Fibroblast of skin of left quadriceps (primary cell): ENCODE data around the gene RSF1.
"Not testable (repeated sequence)": the region's sequence is repeated elsewhere in the genome, so short reads cannot be mapped to it uniquely, and the experiment has no call there.

Source experiments
- DNase-seq, 2 experiments: peaks; one replicate each; pipeline ENCODE4 v3.0.0-alpha.2; 2013; ENCODE audit warnings: low read depth in 2 of 2

The RSF1 gene

DNA sequence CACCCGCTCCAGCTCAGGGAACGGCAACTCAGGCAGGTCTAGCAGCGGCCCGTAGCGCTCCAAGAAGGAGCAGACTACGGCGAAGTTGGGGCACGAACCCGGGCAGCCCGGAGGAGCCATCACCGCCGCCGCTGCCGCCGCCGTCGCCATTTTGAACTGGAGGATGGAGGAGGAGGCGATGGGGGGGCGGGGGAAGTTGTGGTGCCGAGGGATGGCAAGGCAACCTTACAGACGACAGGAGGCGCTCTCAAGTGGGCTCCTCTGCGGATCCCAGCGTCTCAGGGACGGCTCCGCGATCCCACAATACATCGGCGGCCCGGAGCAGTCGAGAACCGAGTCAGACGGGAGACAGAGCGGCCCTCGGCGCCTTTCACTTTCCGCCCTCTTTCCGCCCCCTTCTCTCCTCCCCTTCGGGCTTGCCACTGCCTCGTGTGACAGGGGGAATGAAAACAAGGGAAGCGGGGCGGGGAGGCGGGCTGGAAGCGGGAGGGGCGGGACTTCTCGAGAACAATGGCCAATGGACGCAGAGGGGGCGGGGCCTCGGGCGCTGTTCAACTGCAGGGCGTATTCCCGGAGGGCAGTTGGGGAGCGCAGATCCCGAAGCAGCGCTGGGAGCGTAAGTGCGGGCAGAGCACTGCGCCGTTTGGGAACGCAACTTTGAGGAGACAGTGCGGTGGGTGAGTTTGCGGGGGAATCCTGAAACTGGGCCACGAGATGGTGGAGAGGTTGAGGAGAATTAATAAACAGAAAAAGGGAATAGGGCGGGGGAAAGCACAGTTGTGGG is at the start of gene RSF1, which contains the start of gene AAMDC:
Gene RSF1 (minus strand): TSS at position 158 of the 784 bp plus-strand sequence. CDS start 8 bp downstream, at position 150.
Gene AAMDC (plus strand): TSS at position 580 of the 784 bp plus-strand sequence. CDS start 21,353 bp downstream, outside the sequence.
- DNase-seq = peak; percentile 99

DNA sequence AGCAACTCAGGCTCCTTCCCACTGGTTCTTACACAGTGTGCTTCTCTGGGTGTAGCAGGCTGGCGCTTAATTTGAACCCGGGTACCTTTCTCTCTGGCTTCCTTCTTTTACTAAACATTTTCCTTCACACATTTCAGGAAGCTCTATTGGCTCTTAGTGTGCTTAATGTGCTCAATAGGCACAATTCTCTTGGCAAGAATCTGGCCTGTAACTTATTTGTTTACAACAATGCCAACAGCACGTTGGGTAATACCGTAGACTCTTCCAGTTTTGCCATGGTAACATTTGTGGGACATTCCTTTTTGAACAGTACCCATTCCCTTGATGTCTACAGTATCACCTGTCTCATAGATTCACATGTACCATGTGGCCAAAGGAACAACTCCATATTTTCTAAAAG is 48.2 kb upstream of the RSF1 start:
- DNase-seq = no peak

GRCh38 chr11:77866336-77866735 is 45.8 kb upstream of the RSF1 start:
- no peak for DNase-seq

- no peak for DNase-seq
Observed at GRCh38 chr11:77865805-77866204, 45.3 kb upstream of the RSF1 start.

DNA sequence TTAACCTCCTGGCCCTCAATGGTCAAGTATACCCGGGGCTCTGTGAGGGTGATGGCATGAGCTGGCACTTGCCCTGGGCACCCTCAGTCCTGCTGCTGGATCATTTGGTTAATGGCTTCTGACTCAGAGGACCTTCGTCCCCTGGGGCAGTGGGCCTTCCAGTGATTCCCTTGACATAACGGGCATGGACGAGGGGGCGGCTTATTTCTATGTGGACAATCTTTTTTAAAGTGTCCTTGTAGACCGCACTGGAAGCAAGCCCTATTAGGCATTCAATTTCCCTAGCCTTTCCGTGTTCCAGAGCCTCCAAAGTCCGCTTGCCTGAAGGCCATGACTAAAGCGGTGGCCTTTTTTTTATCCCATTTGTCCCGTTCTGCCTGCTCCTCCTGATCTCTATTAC is 40.9 kb upstream of the RSF1 start:
- DNase-seq = not testable (repeated sequence)

GRCh38 chr11:77857906-77858457 is 37.5 kb upstream of the RSF1 start:
- not testable (repeated sequence) for DNase-seq

GRCh38 chr11:77854838-77855237 is 34.3 kb upstream of the RSF1 start:
- DNase-seq = no peak

DNA sequence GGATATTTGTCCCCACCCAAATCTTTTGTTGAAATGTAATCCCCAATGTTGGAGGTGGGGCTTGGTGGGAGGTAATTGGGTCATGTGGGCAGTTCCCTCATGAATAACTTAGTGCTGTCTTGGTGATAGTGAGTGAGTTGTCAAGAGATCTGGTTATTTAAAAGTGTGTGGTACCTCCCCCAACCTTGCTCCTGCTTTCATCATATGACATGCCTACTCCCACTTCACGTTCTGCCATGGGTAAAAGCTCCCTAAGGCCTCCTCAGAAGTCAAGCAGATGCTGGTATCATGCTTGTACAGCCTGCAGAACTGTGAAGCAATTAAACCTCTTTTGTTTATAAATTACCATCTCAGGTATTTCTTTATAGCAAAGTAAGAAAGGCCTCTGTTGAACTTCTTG is 31.0 kb upstream of the RSF1 start:
- DNase-seq = no peak

- not testable (repeated sequence) for DNase-seq
Observed at GRCh38 chr11:77843700-77844099, 23.2 kb upstream of the RSF1 start.

GRCh38 chr11:77842441-77843121 is 22.1 kb upstream of the RSF1 start:
- no peak for DNase-seq

GRCh38 chr11:77833302-77833701 is 12.8 kb upstream of the RSF1 start:
- no peak for DNase-seq

DNA sequence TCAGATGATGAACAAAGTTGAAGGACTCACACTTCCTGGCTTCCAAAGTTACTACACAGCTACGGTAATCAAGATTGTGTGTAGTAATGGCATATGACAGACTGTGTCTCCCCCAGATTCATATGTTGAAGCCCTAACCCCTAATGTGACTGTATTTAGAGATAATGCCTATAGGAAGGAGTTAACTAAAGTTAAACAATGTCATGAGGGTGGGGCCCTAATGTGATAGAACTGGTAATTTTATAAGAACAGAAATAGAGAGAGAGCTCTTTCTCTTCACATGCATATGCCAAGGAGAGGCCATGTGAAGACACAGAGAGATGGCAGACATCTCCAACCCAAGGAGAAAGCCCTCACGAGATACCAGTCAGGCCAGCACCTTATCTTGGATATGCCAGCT is 8.4 kb upstream of the RSF1 start:
- no peak for DNase-seq

- no peak for DNase-seq
Observed at GRCh38 chr11:77823775-77824174, 3.3 kb upstream of the RSF1 start.

DNA sequence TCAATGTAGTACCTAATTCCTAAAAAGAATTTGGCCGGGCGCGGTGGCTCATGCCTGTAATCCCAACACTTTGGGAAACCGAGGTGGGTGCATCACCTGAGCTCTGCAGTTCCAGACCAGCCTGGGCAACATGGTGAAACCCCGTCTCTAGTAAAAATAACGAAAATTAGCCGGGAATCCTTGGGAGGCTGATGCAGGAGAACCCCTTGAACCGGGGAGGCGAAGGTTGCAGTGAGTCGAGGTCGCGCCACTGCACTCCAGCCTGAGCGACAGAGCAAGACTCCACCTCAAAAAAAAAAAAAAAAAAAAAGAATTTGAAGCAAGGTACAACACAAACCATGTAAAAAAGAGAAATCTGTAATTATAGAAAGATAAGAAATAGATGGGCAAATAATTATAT is 1.6 kb upstream of the RSF1 start:
- not testable (repeated sequence) for DNase-seq

DNA sequence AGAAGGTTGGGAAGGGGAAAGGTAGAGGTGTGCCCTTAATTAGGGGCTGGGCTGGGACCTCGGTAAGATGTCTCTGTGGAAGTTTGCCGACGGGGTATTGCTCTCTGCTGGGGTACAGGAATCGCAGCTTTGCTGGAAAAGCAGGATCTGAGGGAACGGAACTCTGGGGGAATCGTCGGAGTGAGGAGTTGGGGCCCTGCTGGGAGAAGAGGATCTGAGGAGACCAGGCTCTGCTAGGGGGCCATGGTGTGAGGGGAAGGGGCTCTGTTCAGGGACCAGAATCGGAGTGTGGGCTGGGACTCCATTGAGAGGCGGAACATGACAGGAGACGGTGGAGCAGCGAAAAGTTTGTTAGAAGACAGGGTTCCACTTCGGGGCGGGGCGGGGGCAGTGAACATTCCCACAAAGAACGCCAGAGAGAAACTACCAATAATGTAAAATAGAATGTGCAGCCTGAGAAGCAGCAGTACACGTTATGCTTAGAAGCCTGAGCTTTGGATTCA is 878 bp upstream of the RSF1 start:
- DNase-seq = no peak

DNA sequence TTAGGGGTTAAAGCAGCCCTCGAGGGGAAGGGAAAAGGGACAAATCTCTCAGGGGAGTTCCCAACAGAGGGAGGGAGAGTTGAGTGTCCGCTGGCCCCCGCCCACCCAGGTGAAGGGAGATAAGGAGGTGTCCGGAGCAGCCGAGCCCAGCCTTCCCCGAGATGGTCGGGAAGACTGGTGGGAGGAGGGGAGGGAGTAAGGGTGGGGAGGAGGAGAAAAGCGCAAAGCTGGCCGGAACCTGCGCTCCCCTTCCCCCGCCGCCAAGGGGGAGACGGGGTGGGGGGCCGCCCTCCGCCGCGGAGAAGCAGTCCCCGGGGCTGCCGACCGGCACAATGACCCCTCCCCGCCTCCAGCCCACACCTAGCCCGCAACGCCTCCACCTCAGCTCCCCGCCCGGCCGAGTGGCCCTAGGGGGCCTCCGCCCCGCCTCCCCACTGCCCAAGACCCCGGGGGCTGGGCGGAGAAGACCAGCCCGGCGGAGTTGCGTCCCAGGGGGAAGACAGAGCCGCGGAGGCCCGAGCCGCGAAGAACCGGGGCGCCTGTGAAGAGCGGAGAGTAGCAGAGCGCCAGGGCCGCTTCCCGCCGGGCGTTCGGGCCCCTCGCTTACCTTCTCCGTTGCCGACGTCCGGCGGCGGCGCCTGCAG is 479 bp downstream of the RSF1 start:
- no peak for DNase-seq

GRCh38 chr11:77819411-77819920 is 1.1 kb downstream of the RSF1 start:
- peak; percentile 59 to 60 for DNase-seq

DNA sequence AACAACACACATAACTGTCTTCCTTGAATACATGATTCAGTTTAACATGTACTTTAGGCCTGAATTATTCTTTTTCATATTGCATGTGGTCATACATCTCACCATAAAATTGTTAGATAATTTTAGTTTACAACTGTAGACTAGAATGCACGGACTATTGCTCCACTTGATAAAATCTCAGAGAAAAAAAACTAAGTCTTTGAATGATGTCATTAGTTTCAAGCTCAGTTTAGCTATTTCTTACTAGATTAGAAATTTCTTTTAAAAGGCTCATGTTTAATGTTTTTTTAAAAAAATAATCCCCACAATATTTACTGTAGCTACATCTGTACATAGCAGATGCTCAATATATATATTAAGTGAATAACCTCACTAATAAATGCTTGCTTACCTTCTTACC is 5.1 kb downstream of the RSF1 start:
- DNase-seq = no peak

- no peak for DNase-seq
Observed at GRCh38 chr11:77814848-77815247, 5.7 kb downstream of the RSF1 start.

- DNase-seq = no peak
Observed at GRCh38 chr11:77813256-77813655, 7.3 kb downstream of the RSF1 start.

DNA sequence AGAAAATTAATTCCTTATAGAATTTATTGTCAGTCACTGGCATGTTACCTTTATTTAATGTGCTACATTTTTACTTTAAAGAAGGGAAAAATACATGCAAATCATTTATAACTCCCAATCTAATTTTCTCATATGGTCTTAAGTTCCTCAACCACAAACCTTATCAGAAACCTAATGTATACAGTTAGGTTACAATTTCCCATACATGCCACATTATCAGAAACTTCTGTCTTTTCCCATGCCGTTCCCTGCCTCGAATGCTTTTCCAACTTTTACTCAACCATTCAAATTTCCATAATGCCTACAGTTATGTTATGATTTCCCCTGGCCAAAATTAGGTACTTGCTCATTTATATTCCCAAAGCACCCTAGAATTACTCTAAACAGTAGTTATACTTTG is 13.5 kb downstream of the RSF1 start:
- DNase-seq = no peak

- no peak for DNase-seq
Observed at GRCh38 chr11:77806415-77806814, 14.1 kb downstream of the RSF1 start.
